Muscle layer of duodenum (tissue), 2 donors: Measurements from ENCODE around the gene MAGI1.

Experiments
- H3K27ac ChIP-seq: one replicate; pipeline ENCODE4 v1.7.0; 2013; ENCODE audit warnings: mild to moderate bottlenecking, low read length
- H3K27me3 ChIP-seq: one replicate; pipeline ENCODE4 v1.7.0; 2013; ENCODE audit warnings: low read depth, mild to moderate bottlenecking, control low read depth, low read length
- H3K36me3 ChIP-seq, 2 donors: one replicate each; pipeline ENCODE4 v1.7.0; 2013; ENCODE audit warnings: low read length in 2 of 2, control low read depth in 1 of 2, mild to moderate bottlenecking in 1 of 2; ENCODE audit not compliant: insufficient read depth in 2 of 2, control insufficient read depth in 1 of 2
- H3K4me1 ChIP-seq, 2 donors: one replicate each; pipeline ENCODE4 v1.7.0; 2013; ENCODE audit warnings: low read length in 2 of 2, mild to moderate bottlenecking in 2 of 2, control low read depth in 1 of 2, moderate library complexity in 1 of 2; ENCODE audit not compliant: insufficient read depth in 2 of 2, control insufficient read depth in 1 of 2
- H3K4me3 ChIP-seq, 2 donors: one replicate each; pipeline ENCODE4 v1.7.0; 2013; ENCODE audit warnings: low read length in 2 of 2, low read depth in 1 of 2, mild to moderate bottlenecking in 1 of 2
- H3K9me3 ChIP-seq, 2 donors: one replicate each; pipeline ENCODE4 v1.7.0; 2013; ENCODE audit warnings: low read length in 2 of 2, control low read depth in 1 of 2, mild to moderate bottlenecking in 1 of 2; ENCODE audit not compliant: control insufficient read depth in 1 of 2
- donor health status: healthy.

MAGI1 gene

DNA sequence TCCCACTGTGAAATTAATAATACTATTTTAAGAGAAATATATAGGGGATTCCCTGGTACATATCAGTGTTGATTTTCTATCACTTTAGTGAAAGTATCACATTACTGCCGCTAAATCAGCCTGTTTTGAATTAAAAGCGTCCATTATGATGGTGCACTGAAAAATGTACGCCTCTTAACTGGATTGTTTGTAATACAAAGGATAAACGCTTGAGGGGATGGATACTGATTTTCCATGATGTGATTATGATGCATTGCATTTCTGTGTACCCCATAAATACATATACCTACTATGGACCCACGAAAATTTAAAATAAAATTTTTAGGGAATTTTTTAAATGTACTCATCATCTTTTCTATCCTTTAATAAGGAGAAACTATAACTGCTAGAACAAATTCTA lies 478.6 kb downstream of the MAGI1 start:
- H3K36me3 ChIP-seq = no peaks in the 10 kb centered on the region
- H3K4me3 ChIP-seq = no peak overlapping the region
- no peaks in the 10 kb centered on the region for H3K9me3 ChIP-seq
- no peak overlapping the region for H3K27ac ChIP-seq
- H3K27me3 ChIP-seq = no peaks in the 10 kb centered on the region
- no peaks in the 10 kb centered on the region for H3K4me1 ChIP-seq

DNA sequence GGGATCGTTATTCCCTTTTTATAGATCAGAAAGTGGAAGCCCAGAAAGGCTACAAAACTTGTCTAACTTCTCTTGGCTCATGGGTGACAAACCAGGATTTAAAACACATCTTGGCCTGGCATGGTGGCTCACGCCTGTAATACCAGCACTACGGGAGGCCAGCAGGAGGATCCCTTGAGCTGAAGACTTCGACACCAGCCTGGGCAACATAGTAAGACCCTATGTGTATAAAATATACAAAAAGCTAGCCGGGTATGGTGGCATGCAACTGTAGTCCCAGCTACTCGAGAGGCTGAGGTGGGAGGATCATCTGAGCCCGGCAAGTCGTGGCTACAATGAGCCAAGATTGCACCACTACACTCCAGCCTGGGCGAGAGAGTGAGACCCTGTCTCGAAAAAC lies 479.1 kb downstream of the MAGI1 start:
- Histone ChIP-seq H3K4me3 (no peak overlapping the region), H3K9me3 (no peaks in the 10 kb centered on the region), H3K4me1 (no peaks in the 10 kb centered on the region), H3K36me3 (no peaks in the 10 kb centered on the region), H3K27ac (no peak overlapping the region), H3K27me3 (no peaks in the 10 kb centered on the region)

DNA sequence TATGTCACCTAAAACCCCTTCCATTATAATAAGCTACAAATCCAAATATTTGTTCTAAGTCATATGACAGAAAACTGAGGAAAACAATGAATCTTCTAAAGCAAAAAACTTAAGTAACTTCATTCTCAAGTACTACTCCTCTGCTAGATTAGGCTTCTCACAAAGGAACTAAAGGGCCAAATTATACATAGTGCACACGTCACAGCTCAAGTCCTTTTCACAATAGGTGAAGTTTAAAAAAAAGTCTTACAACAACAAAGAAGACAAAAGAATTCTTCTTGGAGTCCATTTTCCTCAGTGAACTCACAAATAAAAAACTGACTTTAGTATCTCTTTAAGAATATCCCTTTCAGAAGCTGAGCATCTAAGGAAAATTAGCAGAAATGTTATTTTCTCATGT lies 479.9 kb downstream of the MAGI1 start:
- Histone ChIP-seq H3K27ac (no peak overlapping the region), H3K4me3 (no peak overlapping the region), H3K36me3 (no peaks in the 10 kb centered on the region), H3K4me1 (no peaks in the 10 kb centered on the region), H3K9me3 (no peaks in the 10 kb centered on the region), H3K27me3 (no peaks in the 10 kb centered on the region)

DNA sequence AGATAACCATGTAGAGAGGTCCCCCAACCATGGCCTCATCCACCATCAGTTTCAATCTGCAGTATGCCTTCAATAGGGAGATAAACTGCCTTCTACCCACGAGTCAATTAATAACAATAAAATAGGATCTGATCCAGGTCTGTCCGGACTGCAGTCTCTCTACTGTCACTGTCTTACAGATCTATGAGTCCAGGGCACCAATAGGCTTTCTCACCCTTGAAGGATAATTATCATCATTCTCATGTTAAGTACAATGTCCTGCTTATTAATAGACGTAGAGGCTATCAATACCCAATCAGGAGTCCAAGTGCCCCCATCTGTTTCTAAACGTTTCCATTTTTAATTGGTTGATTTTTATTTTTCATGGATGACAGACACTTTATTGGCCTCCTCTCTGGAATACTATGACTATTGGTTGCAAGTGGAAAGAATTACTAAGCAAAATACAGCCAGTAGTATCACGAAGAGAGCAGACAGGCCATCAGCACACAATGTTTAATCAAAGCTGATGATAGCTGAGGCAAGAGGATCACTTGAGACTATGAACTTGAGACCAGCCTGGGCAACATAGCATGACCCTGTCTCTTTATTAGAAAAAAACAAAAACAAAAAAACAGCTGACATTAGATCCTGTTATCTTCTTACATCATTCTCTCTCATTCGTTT lies 480.7 kb downstream of the MAGI1 start:
- H3K4me3 ChIP-seq = no peak overlapping the region
- no peaks in the 10 kb centered on the region for H3K4me1 ChIP-seq
- no peaks in the 10 kb centered on the region for H3K27me3 ChIP-seq
- no peaks in the 10 kb centered on the region for H3K9me3 ChIP-seq
- no peak overlapping the region for H3K27ac ChIP-seq
- no peaks in the 10 kb centered on the region for H3K36me3 ChIP-seq

DNA sequence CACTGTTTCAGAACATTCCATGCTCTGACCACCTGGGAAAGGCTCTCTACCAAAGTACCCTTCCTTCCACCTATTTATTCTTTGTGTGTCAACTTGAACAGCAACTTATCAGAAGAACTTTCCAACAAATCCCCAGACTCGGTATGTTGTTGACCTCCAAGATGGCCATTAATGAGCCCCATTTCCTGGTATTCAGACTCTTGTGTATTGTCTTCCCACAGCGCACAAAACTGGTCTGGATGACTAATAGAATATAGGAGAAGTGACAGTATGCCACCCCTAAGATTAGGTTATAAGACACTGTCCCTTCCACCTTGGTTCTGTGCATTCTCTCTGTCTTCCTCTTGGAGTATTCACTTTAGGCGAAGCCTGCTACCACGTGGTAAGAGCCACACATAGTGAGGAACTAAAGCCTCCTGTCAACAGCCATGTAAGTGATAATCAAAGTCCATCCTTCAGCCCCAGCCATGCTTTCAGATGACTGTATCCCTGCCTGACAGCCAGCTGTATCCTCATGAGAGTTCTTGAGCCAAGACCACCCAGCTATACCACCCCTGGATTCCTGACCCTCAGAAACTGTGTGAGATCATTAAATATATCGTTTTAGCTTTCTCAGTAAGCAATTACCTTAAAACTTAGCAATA lies 481.7 kb downstream of the MAGI1 start:
- Histone ChIP-seq H3K9me3 (no peaks in the 10 kb centered on the region), H3K4me1 (no peaks in the 10 kb centered on the region), H3K36me3 (no peaks in the 10 kb centered on the region), H3K4me3 (no peak overlapping the region), H3K27me3 (no peaks in the 10 kb centered on the region), H3K27ac (no peak overlapping the region)

DNA sequence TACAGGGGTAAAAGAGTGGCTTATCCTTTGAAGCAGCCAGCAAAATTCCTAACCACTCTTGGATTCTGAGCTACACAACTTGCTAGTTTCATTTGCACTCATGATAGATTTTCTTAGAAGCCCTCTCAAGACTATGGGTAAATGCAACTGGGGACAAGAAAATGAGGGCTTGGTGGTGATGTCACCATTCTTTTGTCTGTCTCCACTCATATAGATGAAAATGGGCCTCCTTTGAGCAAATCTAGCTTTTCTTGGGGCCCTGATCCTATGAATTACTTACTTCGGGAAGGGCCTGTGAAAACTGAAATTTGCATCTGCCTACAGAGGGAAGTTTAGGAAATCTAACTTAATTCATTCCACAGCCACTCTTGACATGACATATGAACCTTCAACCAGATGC lies 486.3 kb downstream of the MAGI1 start:
- H3K27me3 ChIP-seq = no peaks in the 10 kb centered on the region
- H3K4me3 ChIP-seq = no peak overlapping the region
- no peaks in the 10 kb centered on the region for H3K36me3 ChIP-seq
- peaks cover 0 to 13% of the 10 kb centered on the region in 2 donors for H3K4me1 ChIP-seq
- H3K9me3 ChIP-seq = no peaks in the 10 kb centered on the region
- H3K27ac ChIP-seq = no peak overlapping the region

DNA sequence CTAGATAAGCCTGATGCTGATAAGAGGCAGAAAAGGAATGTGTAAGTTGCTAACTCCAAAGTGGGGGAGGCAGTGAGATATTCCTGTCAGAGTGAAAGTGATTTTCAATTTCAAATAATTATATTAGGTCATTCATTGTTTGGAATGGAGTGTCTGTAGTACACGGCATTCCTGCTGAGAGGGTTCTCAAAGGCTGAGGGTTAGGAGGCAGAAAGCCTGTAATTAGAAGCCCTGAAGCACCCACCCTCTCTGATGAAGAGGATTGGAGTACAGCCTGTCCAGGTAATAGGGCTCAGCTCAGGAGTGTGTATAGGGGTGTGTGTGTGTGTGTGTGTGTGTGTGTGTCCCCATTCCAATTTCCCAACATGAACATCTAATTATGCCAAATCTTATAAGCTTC lies 486.8 kb downstream of the MAGI1 start:
- no peak overlapping the region for H3K27ac ChIP-seq
- H3K4me3 ChIP-seq = no peak overlapping the region
- no peaks in the 10 kb centered on the region for H3K36me3 ChIP-seq
- no peaks in the 10 kb centered on the region for H3K27me3 ChIP-seq
- no peaks in the 10 kb centered on the region for H3K9me3 ChIP-seq
- peaks cover 0 to 13% of the 10 kb centered on the region in 2 donors for H3K4me1 ChIP-seq

DNA sequence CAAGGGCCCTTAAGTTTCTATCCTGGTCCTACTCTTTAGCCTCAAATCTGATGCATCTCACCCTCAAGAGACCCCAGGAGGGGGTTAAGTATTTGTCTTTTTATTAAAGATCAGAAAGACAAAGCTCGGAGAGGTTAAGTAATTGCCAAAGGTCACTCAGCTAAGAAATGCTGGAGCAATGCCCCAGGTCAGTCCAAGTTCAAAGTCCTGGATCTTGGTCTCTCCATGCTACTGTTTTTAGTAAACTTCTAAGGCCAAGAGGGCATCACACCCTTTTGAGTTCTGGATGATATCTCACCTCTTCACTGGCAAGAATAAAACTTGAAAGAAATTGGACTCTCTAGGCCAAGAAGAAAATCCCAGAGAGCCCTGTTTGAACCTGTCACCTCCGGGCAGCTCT lies 488.6 kb downstream of the MAGI1 start:
- Histone ChIP-seq H3K9me3 (no peaks in the 10 kb centered on the region), H3K4me1 (peaks cover 0 to 13% of the 10 kb centered on the region in 2 donors), H3K4me3 (no peak overlapping the region), H3K36me3 (no peaks in the 10 kb centered on the region), H3K27ac (no peak overlapping the region), H3K27me3 (no peaks in the 10 kb centered on the region)

DNA sequence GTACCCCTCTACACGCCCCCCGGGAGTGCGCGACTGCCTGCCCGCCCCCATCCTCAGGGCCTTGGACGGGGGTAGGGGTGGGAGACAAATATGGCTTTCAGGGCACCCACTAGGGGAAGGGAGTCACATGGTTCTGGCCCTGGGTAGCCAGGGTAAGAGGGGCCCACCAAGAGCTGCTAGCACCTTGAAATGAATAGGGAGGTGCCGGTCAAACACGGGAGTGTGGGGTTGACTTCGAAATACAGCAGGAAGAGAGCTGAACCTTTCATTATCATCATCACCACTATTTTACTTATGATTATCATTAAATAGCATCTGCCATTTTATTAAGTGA lies 489.1 kb downstream of the MAGI1 start:
- peaks cover 0 to 13% of the 10 kb centered on the region in 2 donors for H3K4me1 ChIP-seq
- H3K27me3 ChIP-seq = no peaks in the 10 kb centered on the region
- no peak overlapping the region for H3K27ac ChIP-seq
- no peaks in the 10 kb centered on the region for H3K36me3 ChIP-seq
- H3K4me3 ChIP-seq = peak overlapping the region in 1 of 2 donors; percentile 73
- H3K9me3 ChIP-seq = no peaks in the 10 kb centered on the region

DNA sequence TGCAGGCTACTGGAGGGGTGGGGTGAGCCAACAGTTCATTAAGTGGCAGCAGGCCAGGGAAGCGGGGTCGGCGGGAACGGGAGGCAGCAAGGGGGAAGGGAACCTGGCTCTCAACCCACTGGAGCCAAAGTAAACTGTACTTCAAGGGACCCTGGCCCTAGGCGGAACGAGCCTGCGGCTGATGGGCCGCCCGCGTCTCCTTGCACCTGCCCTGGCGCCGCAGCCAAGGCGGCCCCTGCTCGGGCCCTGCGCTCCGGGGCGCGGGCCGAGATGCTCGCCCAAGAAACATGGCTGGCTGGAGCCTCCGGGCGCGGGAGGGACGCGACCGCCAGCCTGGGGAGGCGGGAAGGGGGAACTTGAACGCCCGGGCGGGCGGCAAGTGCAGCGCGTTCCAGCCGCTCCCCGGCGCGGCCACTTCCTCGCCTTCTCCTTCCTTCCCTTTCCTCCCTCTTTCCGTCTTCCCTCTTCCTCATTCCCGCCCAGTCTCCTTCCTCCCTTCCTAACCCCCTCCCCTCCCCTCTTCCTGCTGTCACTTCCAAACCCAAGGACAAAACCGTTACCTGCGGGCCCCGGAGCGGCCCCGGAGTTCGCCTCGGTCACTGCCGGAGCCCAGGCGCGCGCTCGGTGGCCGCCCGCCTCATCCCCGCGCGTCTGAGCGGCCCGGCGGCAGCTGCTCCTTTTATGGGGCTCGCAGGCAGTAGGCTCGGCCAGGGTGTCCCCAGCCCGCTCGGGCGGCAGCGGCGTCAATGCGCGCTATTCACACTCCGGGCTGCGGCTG lies 489.7 kb downstream of the MAGI1 start:
- H3K4me3 ChIP-seq = peak overlapping the region; percentile 35 to 73
- no peaks in the 10 kb centered on the region for H3K27me3 ChIP-seq
- no peaks in the 10 kb centered on the region for H3K9me3 ChIP-seq
- no peaks in the 10 kb centered on the region for H3K36me3 ChIP-seq
- peaks cover 0 to 13% of the 10 kb centered on the region in 2 donors for H3K4me1 ChIP-seq
- no peak overlapping the region for H3K27ac ChIP-seq

DNA sequence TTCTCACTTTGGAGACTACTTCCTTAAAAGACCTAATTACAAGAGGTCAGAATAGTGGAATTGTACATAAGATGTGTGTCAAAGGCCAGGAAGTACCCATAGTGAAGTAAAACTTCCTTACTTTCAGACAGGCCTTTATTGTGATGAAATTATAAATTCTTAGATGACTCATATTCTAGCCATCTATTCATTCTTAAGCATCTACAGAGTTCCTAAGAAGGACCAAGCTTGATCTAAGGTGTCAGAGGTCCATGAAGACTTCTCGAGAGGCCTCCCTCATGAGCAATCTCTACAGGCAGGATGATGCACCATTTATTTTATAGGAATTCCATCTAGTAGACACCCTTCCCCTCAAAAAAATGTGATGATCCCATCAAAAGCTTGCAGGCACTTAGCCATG lies 493.3 kb downstream of the MAGI1 start:
- peaks cover 0 to 13% of the 10 kb centered on the region in 2 donors for H3K4me1 ChIP-seq
- H3K27ac ChIP-seq = no peak overlapping the region
- no peaks in the 10 kb centered on the region for H3K9me3 ChIP-seq
- H3K36me3 ChIP-seq = no peaks in the 10 kb centered on the region
- H3K4me3 ChIP-seq = no peak overlapping the region
- H3K27me3 ChIP-seq = no peaks in the 10 kb centered on the region
